Measurements from ENCODE around the gene PNPLA3. TPM values are rescaled to one million over a fixed set of nuclear protein-coding genes. Genes with fewer than 3 reads are reported as not detected.

Gene PNPLA3
- total RNA-seq, 1 donor from 2014 or later, result 1.7 TPM

GRCh38 chr22:43945632-43946383 lies 22.2 kb downstream of the PNPLA3 start:
- no peaks in the 10 kb centered on the region for H3K4me1 Mint-ChIP-seq (ENCODE audit: low read depth)
- H3K27ac Mint-ChIP-seq, result no peak overlapping the region
- intact Hi-C loops (cut with micrococcal nuclease), result no loop called here
- no peaks in the 10 kb centered on the region for H3K9me3 Mint-ChIP-seq
- H3K36me3 Mint-ChIP-seq (ENCODE audit: low read depth), result no peaks in the 10 kb centered on the region
- H3K27me3 Mint-ChIP-seq (ENCODE audit: low read depth), result no peaks in the 10 kb centered on the region
- H3K4me3 Mint-ChIP-seq (ENCODE audit: low read depth), result no peak overlapping the region
- DNase-seq (ENCODE audit: low spot score), result peak; percentile 60

GRCh38 chr22:43946384-43946667 lies 22.7 kb downstream of the PNPLA3 start:
- Mint-ChIP-seq H3K9me3 (no peaks in the 10 kb centered on the region), H3K4me3 (ENCODE audit: low read depth) (no peak overlapping the region), H3K27me3 (ENCODE audit: low read depth) (no peaks in the 10 kb centered on the region), H3K4me1 (ENCODE audit: low read depth) (no peaks in the 10 kb centered on the region), H3K27ac (no peak overlapping the region), H3K36me3 (ENCODE audit: low read depth) (no peaks in the 10 kb centered on the region)
- intact Hi-C loops (cut with micrococcal nuclease), result no loop called here
- DNase-seq (ENCODE audit: low spot score), result no peak

DNA sequence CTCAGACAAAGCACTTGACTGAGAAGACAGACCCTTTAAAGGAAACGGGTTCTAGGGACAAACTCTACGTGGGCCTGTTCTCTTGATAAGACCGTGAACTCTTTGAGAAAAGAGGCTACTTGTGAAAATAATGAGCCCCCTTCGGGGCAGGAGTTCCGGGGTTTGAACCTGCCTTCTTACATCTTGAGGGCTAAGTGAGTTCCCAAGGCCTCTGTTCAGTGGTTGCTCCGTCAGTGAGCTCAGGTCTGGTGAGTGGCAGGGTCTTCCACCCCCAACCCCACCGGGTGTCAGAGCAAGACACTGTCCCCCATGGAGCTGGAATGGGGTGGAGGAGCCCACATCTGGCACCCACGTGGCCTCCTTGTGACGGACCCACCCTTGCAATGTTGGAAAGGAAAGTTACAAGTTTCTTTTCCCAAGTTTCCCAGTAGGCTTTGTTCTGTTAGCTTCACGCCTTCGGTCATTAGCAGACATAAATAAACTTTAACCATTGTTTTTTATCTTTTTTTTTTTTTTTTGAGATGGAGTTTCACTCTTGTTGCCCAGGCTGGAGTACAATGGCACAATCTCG lies 25.3 kb downstream of the PNPLA3 start:
- intact Hi-C loops (cut with micrococcal nuclease), result no loop called here
- Mint-ChIP-seq H3K27ac (no peak overlapping the region), H3K9me3 (no peaks in the 10 kb centered on the region), H3K4me1 (ENCODE audit: low read depth) (peaks cover under 1% of the 10 kb centered on the region), H3K27me3 (ENCODE audit: low read depth) (no peaks in the 10 kb centered on the region), H3K36me3 (ENCODE audit: low read depth) (no peaks in the 10 kb centered on the region), H3K4me3 (ENCODE audit: low read depth) (no peak overlapping the region)
- no peak for DNase-seq (ENCODE audit: low spot score)

DNA sequence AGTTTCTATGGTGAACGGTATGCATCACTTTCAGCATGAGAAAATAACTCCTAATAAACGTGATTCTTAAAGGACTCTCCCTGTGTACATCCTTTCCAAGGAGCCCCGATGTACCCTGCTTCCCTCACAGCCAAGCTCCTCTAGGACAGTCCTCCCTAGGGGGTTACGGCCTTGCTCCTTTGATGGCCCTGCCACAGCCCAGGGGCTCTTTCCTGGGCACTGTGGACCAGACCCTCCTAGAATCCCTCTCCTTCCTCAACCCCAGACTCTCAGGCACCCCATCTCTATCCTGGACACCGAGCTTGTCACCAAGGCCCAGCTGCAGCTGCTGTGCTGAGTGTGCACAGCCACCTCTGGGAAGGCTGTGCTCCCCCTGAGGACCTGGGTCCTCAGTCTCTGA lies 27.8 kb downstream of the PNPLA3 start:
- intact Hi-C loops (cut with micrococcal nuclease), result loop anchor here (10.0 kb wide), 1 partner anchor 73 kb away; the partner anchor contains the start of gene PARVB
- H3K4me1 Mint-ChIP-seq (ENCODE audit: low read depth), result peaks cover 14% of the 10 kb centered on the region
- H3K36me3 Mint-ChIP-seq (ENCODE audit: low read depth), result no peaks in the 10 kb centered on the region
- no peak overlapping the region for H3K4me3 Mint-ChIP-seq (ENCODE audit: low read depth)
- no peak for DNase-seq (ENCODE audit: low spot score)
- H3K27me3 Mint-ChIP-seq (ENCODE audit: low read depth), result no peaks in the 10 kb centered on the region
- no peaks in the 10 kb centered on the region for H3K9me3 Mint-ChIP-seq
- H3K27ac Mint-ChIP-seq, result no peak overlapping the region

DNA sequence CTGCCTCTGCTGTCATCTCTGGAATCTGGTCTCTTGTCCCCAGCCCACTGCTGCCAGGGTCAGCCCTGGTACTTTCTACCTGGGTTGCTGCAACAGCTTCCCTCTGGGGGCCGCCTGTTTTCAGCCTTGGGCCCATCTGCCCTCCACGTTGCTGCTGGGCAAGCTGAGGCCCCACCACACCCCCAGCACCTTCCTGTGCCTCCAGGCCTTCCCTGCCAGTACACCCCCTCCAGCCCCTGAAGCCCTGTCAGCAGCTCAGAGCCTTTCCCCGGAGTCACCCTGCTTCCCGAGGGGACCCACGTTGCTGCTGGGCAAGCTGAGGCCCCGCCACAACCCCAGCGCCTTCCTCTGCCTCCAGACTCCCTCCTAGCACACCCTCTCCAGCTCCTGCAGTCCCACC lies 28.4 kb downstream of the PNPLA3 start:
- Mint-ChIP-seq H3K4me1 (ENCODE audit: low read depth) (peaks cover 18% of the 10 kb centered on the region), H3K4me3 (ENCODE audit: low read depth) (no peak overlapping the region), H3K9me3 (no peaks in the 10 kb centered on the region), H3K27me3 (ENCODE audit: low read depth) (no peaks in the 10 kb centered on the region), H3K27ac (no peak overlapping the region), H3K36me3 (ENCODE audit: low read depth) (no peaks in the 10 kb centered on the region)
- intact Hi-C loops (cut with micrococcal nuclease), result loop anchor here (10.0 kb wide), 1 partner anchor 73 kb away; the partner anchor contains the start of gene PARVB
- no peak for DNase-seq (ENCODE audit: low spot score)

GRCh38 chr22:43953988-43954785 lies 30.6 kb downstream of the PNPLA3 start:
- H3K4me3 Mint-ChIP-seq (ENCODE audit: low read depth), result peak overlapping the region; percentile 98
- no peaks in the 10 kb centered on the region for H3K27me3 Mint-ChIP-seq (ENCODE audit: low read depth)
- intact Hi-C loops (cut with micrococcal nuclease), result loop anchor here (10.0 kb wide), 1 partner anchor 71 kb away; the partner anchor contains the start of gene PARVB
- H3K27ac Mint-ChIP-seq, result peak overlapping the region; percentile 90
- H3K36me3 Mint-ChIP-seq (ENCODE audit: low read depth), result no peaks in the 10 kb centered on the region
- H3K4me1 Mint-ChIP-seq (ENCODE audit: low read depth), result peaks cover 21% of the 10 kb centered on the region
- no peaks in the 10 kb centered on the region for H3K9me3 Mint-ChIP-seq
- DNase-seq (ENCODE audit: low spot score), result no peak

DNA sequence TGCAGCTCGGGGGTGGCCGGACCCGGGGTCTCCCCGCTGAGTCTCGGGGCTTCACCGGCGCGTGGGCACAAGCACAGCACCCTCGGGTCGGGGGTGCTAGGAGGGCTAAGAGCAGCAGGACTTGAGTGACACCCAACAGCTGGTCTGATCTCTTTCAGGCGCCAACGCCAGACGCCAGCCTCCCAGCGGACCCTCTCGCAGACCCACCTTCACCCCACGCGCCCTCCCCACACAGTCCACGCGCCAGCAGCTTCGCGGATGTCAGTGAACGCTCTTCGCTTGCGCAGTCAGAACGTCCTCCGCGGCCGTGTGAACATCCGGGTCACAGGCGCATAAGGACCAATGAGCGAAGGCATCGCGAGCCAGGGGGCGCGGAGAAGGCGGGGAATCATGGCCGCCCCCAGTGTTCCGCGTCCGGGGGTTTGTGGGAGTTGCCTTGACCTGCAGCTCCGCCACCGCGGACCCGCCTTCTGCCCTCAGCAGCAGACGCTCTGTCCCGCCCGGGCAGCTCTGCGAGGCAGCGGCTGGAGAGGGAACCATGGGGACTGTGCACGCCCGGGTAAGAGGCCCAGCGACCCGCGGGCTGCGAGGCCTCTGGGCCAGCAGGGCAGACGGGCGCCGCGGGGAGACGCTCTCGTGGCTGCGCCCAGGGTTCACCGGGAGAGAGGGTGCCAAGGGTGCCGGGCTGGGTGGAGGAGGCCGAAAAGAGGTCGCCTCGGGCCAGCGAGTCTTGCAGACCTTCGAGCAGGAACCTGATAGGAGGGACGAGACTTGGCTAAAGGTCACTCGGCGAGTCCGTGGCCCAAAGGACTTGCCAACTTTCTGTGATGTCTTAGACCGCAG lies 31.7 kb downstream of the PNPLA3 start, which contains the start of gene SAMM50:
TSS of gene SAMM50 (plus strand) at position 403 of the 843 bp plus-strand sequence. CDS start at position 539, 136 bp downstream.
- H3K4me3 Mint-ChIP-seq (ENCODE audit: low read depth), result peak within 1 kb of the TSS; percentile 98
- peaks cover 21% of the 10 kb centered on the region for H3K4me1 Mint-ChIP-seq (ENCODE audit: low read depth)
- H3K9me3 Mint-ChIP-seq, result no peaks in the 10 kb centered on the region
- H3K27ac Mint-ChIP-seq, result peak within 1 kb of the TSS; percentile 90
- no peaks in the 10 kb centered on the region for H3K27me3 Mint-ChIP-seq (ENCODE audit: low read depth)
- no peaks in the 10 kb centered on the region for H3K36me3 Mint-ChIP-seq (ENCODE audit: low read depth)
- peak; percentile 91 for DNase-seq (ENCODE audit: low spot score)
- intact Hi-C loops (cut with micrococcal nuclease), result loop anchor here (10.0 kb wide), 1 partner anchor 70 kb away; the partner anchor contains the start of gene PARVB

GRCh38 chr22:43955883-43956782 lies 32.5 kb downstream of the PNPLA3 start:
- Mint-ChIP-seq H3K27ac (peak overlapping the region; percentile 90), H3K4me1 (ENCODE audit: low read depth) (peaks cover 21% of the 10 kb centered on the region), H3K27me3 (ENCODE audit: low read depth) (no peaks in the 10 kb centered on the region), H3K36me3 (ENCODE audit: low read depth) (no peaks in the 10 kb centered on the region), H3K4me3 (ENCODE audit: low read depth) (peak overlapping the region; percentile 98), H3K9me3 (no peaks in the 10 kb centered on the region)
- DNase-seq (ENCODE audit: low spot score), result no peak
- intact Hi-C loops (cut with micrococcal nuclease), result loop anchor here (10.0 kb wide), 1 partner anchor 69 kb away; the partner anchor contains the start of gene PARVB

GRCh38 chr22:43956805-43957463 lies 33.3 kb downstream of the PNPLA3 start:
- H3K4me1 Mint-ChIP-seq (ENCODE audit: low read depth), result peaks cover 21% of the 10 kb centered on the region
- no peak for DNase-seq (ENCODE audit: low spot score)
- intact Hi-C loops (cut with micrococcal nuclease), result loop anchor here (10.0 kb wide), 1 partner anchor 68 kb away; the partner anchor contains the start of gene PARVB
- H3K27me3 Mint-ChIP-seq (ENCODE audit: low read depth), result no peaks in the 10 kb centered on the region
- H3K36me3 Mint-ChIP-seq (ENCODE audit: low read depth), result no peaks in the 10 kb centered on the region
- H3K27ac Mint-ChIP-seq, result peak overlapping the region; percentile 90
- peak overlapping the region; percentile 98 for H3K4me3 Mint-ChIP-seq (ENCODE audit: low read depth)
- no peaks in the 10 kb centered on the region for H3K9me3 Mint-ChIP-seq

- H3K27ac Mint-ChIP-seq, result peak overlapping the region; percentile 1
- no peak for DNase-seq (ENCODE audit: low spot score)
- H3K4me1 Mint-ChIP-seq (ENCODE audit: low read depth), result peaks cover 21% of the 10 kb centered on the region
- no peaks in the 10 kb centered on the region for H3K27me3 Mint-ChIP-seq (ENCODE audit: low read depth)
- peak overlapping the region; percentile 35 for H3K4me3 Mint-ChIP-seq (ENCODE audit: low read depth)
- H3K9me3 Mint-ChIP-seq, result no peaks in the 10 kb centered on the region
- H3K36me3 Mint-ChIP-seq (ENCODE audit: low read depth), result no peaks in the 10 kb centered on the region
- intact Hi-C loops (cut with micrococcal nuclease), result loop anchor here (10.0 kb wide), 1 partner anchor 67 kb away; the partner anchor contains the start of gene PARVB
These were observed 34.3 kb downstream of the PNPLA3 start for GRCh38 chr22:43957871-43958270.

GRCh38 chr22:43964314-43964857 lies 40.8 kb downstream of the PNPLA3 start:
- Mint-ChIP-seq H3K36me3 (ENCODE audit: low read depth) (peaks cover 54% of the 10 kb centered on the region), H3K9me3 (no peaks in the 10 kb centered on the region), H3K4me3 (ENCODE audit: low read depth) (no peak overlapping the region), H3K27me3 (ENCODE audit: low read depth) (no peaks in the 10 kb centered on the region), H3K4me1 (ENCODE audit: low read depth) (no peaks in the 10 kb centered on the region), H3K27ac (no peak overlapping the region)
- intact Hi-C loops (cut with micrococcal nuclease), result no loop called here
- no peak for DNase-seq (ENCODE audit: low spot score)
